Small intestine (tissue), 7 donors: ENCODE measurements around the gene RBFOX1. TPM values are rescaled to one million over a fixed set of nuclear protein-coding genes. Genes with fewer than 3 reads are reported as not detected.

Experiments
- DNase-seq, 2 donors: peaks; one replicate each; pipeline versions ENCODE4 v3.0.0 to v3.0.0-alpha.2; 2013
- FAIRE-seq: peaks from 2 replicates; lab custom pipeline; 2012; peaks lifted over from hg19 to GRCh38; lab: Jason Lieb, UNC
- H3K27ac ChIP-seq, 3 donors: one replicate each; pipeline ENCODE4 v1.5.1; 2013; ENCODE audit warnings: low read length in 2 of 3, mild to moderate bottlenecking in 2 of 3, control low read depth in 1 of 3, inconsistent platforms in 1 of 3, low read depth in 1 of 3, moderate library complexity in 1 of 3
- H3K27me3 ChIP-seq, 3 donors: one replicate each; pipeline ENCODE4 v1.6.1; 2013; ENCODE audit warnings: low read length in 3 of 3, inconsistent platforms in 1 of 3; ENCODE audit not compliant: control insufficient read depth in 3 of 3, insufficient read depth in 3 of 3
- H3K36me3 ChIP-seq, 3 donors: one replicate each; pipeline ENCODE4 v1.6.1; 2013; ENCODE audit warnings: low read length in 3 of 3, inconsistent platforms in 1 of 3, low read depth in 1 of 3, mild to moderate bottlenecking in 1 of 3, moderate library complexity in 1 of 3; ENCODE audit not compliant: control insufficient read depth in 3 of 3, insufficient read depth in 2 of 3
- H3K4me1 ChIP-seq, 3 donors: one replicate each; pipeline ENCODE4 v1.6.1; 2013; ENCODE audit warnings: low read length in 2 of 3, inconsistent platforms in 1 of 3, low read depth in 1 of 3, mild to moderate bottlenecking in 1 of 3, moderate library complexity in 1 of 3; ENCODE audit not compliant: control insufficient read depth in 3 of 3, insufficient read depth in 2 of 3
- H3K4me3 ChIP-seq, 3 donors: one replicate each; pipeline ENCODE4 v1.5.1; 2013; ENCODE audit warnings: low read length in 3 of 3, control low read depth in 1 of 3, inconsistent platforms in 1 of 3, low read depth in 1 of 3, mild to moderate bottlenecking in 1 of 3, moderate library complexity in 1 of 3
- H3K9me3 ChIP-seq, 2 donors: one replicate each; pipeline ENCODE4 v1.6.1; 2013; ENCODE audit warnings: low read depth in 1 of 2, low read length in 1 of 2; ENCODE audit not compliant: control insufficient read depth in 2 of 2, insufficient read depth in 1 of 2
- WGBS, 3 donors: extraction: QIAGEN DNeasy Blood & Tissue Kit; methylation state at CpG; one replicate each; pipeline ENCODE4 v1.1.7; 2013; 5-methylcytosine and 5-hydroxymethylcytosine counted together
- polyA plus RNA-seq, 4 donors: library from polyadenylated mRNA; stranded (reverse) in 3 of 4; unstranded in 1 of 4; fragments of 200-250 nt in 3 of 4; fragments of 120-200 nt in 1 of 4; gene quantifications; one replicate each; pipeline versions ENCODE4 v1.2.1 to v1.2.3, GENCODE V29; 2013
- donor health status: healthy with polysubstance abuse.
- donor health status: control.
- donor health status: control.
- donor health status: Bipolar disorder and iron deficiency.
- donor health status: healthy.

Gene RBFOX1
- polyA plus RNA-seq, 4 donors = 0.30 to 0.87 (median 0.54) TPM; not detected in 1

DNA sequence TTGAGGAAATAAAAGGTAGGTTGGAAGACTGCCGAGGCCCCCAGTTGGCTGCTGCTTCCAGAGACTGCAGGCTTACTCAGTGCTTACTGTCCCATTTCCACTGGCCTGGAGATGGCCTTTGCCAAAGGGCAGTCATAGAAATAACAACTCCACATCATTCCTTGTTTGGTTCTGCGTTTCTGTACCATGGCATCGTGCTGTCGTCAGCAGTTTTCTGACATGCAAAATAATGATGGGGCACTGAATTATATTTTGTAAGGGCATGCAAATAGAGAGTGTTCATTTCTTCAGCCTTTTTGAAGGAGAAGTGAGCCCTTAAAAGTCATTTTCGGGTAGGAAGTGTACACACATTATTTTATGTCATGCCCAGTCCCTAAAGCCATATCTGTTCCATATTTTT lies 88.9 kb downstream of the RBFOX1 start:
- no peaks in the 10 kb centered on the region for H3K9me3 ChIP-seq
- no peaks in the 10 kb centered on the region for H3K27me3 ChIP-seq
- FAIRE-seq (no peak), DNase-seq (no peak)
- no peak overlapping the region for H3K27ac ChIP-seq
- H3K4me1 ChIP-seq = no peaks in the 10 kb centered on the region
- H3K4me3 ChIP-seq = no peak overlapping the region
- 68 to 74% (median 74%) methylated on average over 5 of the region's 5 CpGs for WGBS, 3 donors
- H3K36me3 ChIP-seq = no peaks in the 10 kb centered on the region

DNA sequence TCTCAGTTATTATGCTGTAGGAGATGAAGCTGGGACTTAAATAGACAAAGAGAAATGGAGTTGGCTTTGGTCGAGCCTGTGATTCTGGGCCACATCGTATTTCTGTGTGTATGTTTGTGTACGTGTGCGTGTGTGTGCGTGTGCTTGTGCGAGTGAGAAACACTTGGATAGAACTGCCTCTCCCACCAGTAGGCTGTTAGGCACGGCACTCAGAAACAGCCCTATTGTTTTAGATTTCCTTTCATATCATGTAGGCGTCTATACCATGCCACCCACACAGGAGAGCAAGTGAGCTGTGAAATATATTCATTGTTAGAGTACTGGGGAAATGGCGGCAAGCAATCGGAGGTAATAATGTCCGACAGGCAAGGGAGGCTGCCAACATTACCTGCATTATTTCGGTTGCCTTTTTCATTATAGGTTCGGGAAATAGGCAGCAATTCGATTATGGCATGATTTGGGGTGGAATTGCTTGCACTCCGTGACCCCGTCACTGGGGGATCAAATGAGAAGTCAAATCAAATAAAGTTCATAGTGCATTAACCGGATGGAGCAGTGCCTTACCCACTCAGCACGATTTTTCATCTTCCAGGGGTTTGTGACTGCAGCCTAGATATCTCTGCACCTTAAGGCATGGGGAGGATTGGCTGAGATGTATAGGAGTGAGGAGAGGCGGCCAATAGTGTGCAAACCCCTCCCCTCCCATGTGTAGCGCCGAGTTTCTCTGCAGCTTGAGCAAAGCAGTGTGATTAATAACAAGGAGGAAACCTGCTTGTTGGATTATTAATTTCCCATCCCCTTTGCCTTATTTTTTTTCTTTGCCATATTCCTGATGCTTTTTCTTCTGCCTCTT lies 89.6 kb downstream of the RBFOX1 start:
- WGBS, 3 donors = 80 to 82% (median 81%) methylated on average over 21 of the region's 21 CpGs
- Histone ChIP-seq H3K9me3 (no peaks in the 10 kb centered on the region), H3K27ac (no peak overlapping the region), H3K4me3 (no peak overlapping the region), H3K36me3 (no peaks in the 10 kb centered on the region), H3K27me3 (no peaks in the 10 kb centered on the region), H3K4me1 (no peaks in the 10 kb centered on the region)
- no peak for FAIRE-seq
- DNase-seq = no peak

DNA sequence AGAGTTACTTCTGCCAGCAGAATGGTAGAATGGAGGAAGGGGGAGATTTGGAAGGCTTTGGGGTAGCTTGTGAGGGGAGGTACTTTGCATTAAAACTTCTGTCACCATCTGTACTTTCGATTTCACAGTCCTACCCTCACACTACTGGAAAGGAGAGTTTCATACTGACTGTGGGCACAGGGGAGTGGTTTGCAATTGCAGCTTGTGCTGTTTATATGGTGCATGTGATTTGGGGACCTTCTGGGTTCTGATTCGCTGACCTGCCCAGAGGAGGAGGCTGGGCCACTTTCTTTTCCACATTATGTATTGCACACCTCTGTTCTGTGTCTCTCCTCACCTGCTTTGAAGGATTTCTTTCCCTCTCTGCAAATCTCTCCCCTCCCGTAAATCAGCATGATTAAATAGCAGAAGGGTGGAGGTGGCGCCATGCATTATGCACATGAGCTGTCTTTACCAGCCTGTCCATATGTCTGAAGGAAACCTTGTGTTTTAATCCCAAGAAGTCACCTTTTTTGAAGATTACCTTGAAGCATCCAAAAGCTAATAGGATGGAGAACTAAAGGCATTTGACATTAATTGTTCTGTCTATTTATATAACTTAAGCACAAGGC lies 90.9 kb downstream of the RBFOX1 start:
- FAIRE-seq (no peak), DNase-seq (no peak)
- H3K4me3 ChIP-seq = no peak overlapping the region
- WGBS, 3 donors = 32 to 61% (median 55%) methylated on average over 4 of the region's 4 CpGs
- H3K36me3 ChIP-seq = no peaks in the 10 kb centered on the region
- no peaks in the 10 kb centered on the region for H3K27me3 ChIP-seq
- H3K9me3 ChIP-seq = no peaks in the 10 kb centered on the region
- H3K27ac ChIP-seq = no peak overlapping the region
- H3K4me1 ChIP-seq = no peaks in the 10 kb centered on the region

DNA sequence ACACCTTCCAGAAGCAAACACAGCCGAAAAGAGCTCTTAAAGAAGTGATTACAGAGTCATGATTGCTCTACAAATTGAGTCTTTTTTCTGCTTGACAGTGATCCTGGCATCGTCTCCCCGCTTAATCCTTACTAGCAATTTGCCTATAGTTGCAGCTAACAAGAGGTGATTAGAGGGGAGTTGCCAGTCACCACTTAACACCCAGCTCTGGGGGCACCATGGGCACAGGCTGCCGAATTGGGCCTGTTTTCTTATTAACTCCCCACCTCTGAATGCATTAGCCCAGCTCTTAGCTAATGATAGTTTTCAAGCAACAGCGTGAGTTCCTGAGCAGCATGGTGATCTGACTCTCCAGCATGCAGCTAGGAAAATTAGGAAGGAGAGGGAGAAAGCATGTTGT lies 93.5 kb downstream of the RBFOX1 start:
- no peak overlapping the region for H3K27ac ChIP-seq
- DNase-seq (no peak), FAIRE-seq (no peak)
- H3K9me3 ChIP-seq = no peaks in the 10 kb centered on the region
- H3K4me1 ChIP-seq = no peaks in the 10 kb centered on the region
- 59 to 69% (median 61%) methylated on average over 5 of the region's 5 CpGs for WGBS, 3 donors
- H3K4me3 ChIP-seq = no peak overlapping the region
- no peaks in the 10 kb centered on the region for H3K27me3 ChIP-seq
- H3K36me3 ChIP-seq = no peaks in the 10 kb centered on the region

DNA sequence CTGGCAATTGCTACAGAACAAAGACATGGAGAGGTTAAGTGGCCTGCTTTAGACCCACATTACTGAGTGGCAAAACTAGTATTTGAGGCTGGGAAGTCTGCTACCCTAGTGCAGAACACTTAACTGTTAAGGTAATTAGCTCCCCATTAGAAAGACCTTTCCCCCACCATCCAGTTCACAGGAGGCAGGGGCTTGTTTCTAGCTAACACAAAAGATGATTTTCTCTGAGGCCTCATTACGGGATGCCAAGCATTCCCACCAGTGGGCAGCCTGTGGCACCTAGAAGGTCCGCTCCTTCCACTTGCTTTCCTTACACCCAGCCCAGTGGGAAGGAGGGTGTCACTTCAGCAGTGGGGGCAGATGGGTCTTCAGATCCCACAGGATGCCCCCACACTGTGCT lies 99.1 kb downstream of the RBFOX1 start:
- no peaks in the 10 kb centered on the region for H3K27me3 ChIP-seq
- H3K9me3 ChIP-seq = no peaks in the 10 kb centered on the region
- 76 to 88% (median 80%) methylated on average over 2 of the region's 2 CpGs for WGBS, 3 donors
- no peak overlapping the region for H3K27ac ChIP-seq
- no peaks in the 10 kb centered on the region for H3K36me3 ChIP-seq
- H3K4me1 ChIP-seq = no peaks in the 10 kb centered on the region
- DNase-seq (no peak), FAIRE-seq (no peak)
- no peak overlapping the region for H3K4me3 ChIP-seq

DNA sequence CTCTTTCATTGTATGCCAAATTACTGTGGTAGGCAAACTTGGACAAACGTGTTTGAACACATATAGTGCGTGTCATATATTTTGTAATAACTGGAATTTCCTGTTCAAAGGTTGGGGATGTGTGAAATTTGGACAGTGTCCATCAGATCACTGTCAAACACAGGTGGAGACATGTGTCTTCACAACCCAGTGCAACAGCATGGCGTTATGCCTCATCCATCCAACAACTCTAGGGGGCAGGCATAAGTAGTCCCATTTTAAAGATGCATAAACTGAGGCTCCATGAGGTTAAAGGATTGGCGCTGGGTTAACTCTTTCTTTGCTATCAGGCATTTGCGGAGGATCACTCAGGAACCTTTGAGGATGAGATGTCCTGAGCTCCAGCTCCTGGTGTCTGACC lies 103.7 kb downstream of the RBFOX1 start:
- Histone ChIP-seq H3K9me3 (no peaks in the 10 kb centered on the region), H3K36me3 (no peaks in the 10 kb centered on the region), H3K4me1 (no peaks in the 10 kb centered on the region), H3K27ac (no peak overlapping the region), H3K4me3 (no peak overlapping the region), H3K27me3 (no peaks in the 10 kb centered on the region)
- DNase-seq (no peak), FAIRE-seq (no peak)
- 54 to 75% (median 71%) methylated on average over 5 of the region's 5 CpGs for WGBS, 3 donors

DNA sequence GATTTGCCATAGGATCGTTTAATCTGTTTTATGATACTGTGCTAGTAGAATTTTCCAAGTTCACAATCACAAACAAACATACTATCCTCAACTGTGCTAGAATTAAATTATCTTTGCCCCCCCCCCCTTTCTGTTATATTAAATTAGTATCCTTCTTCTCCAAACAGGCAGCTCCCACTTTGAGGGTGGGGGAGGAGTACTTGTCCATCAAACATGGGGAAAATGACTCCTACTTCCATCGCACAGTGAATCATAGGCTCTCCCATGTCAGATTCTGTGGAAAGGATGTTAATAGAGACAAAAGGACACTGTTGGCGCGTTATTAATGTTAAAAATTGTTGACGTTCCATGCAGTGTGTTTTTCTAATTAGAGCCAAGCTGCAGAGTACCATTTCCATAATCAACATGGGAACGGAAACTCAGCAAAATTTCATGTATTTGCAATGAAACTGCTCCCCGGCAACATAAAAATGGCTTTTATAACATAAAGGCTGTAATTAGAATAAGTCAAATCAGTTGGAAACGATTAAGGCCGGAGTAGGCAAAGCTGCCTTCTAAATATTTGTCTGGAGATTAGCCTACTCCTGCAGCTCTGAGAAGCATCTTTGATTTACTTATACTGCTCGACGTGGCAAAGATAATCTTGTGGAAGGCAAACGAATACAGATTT lies 104.6 kb downstream of the RBFOX1 start:
- no peak overlapping the region for H3K4me3 ChIP-seq
- no peaks in the 10 kb centered on the region for H3K27me3 ChIP-seq
- 38 to 53% (median 51%) methylated on average over 12 of the region's 12 CpGs for WGBS, 3 donors
- H3K9me3 ChIP-seq = no peaks in the 10 kb centered on the region
- no peak for FAIRE-seq
- no peak for DNase-seq
- no peak overlapping the region for H3K27ac ChIP-seq
- no peaks in the 10 kb centered on the region for H3K36me3 ChIP-seq
- no peaks in the 10 kb centered on the region for H3K4me1 ChIP-seq

DNA sequence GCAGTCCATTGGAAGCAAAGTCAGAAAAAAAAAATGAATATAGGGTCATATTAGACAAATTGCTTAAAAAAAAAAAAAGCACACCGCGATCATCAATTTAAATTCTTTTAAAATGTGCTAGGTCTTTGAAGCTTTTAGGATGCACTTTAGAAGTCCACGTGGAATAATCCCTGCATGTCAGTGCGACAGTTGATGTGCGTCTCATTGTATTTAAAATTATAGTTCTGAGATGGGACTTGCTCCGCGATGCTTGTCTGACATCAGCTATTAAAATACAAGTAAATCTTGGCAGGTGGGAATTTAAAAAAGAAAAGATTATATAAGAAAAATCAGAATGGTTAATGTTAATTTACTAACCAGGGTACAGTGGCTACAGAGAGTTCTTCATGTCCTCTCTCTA lies 105.2 kb downstream of the RBFOX1 start:
- no peaks in the 10 kb centered on the region for H3K36me3 ChIP-seq
- WGBS, 3 donors = 89 to 91% (median 90%) methylated on average over 7 of the region's 7 CpGs

More for the DNA sequence above, 105.2 kb downstream of the RBFOX1 start:
- Histone ChIP-seq H3K4me1 (no peaks in the 10 kb centered on the region), H3K27me3 (no peaks in the 10 kb centered on the region), H3K9me3 (no peaks in the 10 kb centered on the region), H3K4me3 (no peak overlapping the region), H3K27ac (no peak overlapping the region)
- DNase-seq (no peak), FAIRE-seq (no peak)
